ENCODE results near the gene SLC12A8.

DNA sequence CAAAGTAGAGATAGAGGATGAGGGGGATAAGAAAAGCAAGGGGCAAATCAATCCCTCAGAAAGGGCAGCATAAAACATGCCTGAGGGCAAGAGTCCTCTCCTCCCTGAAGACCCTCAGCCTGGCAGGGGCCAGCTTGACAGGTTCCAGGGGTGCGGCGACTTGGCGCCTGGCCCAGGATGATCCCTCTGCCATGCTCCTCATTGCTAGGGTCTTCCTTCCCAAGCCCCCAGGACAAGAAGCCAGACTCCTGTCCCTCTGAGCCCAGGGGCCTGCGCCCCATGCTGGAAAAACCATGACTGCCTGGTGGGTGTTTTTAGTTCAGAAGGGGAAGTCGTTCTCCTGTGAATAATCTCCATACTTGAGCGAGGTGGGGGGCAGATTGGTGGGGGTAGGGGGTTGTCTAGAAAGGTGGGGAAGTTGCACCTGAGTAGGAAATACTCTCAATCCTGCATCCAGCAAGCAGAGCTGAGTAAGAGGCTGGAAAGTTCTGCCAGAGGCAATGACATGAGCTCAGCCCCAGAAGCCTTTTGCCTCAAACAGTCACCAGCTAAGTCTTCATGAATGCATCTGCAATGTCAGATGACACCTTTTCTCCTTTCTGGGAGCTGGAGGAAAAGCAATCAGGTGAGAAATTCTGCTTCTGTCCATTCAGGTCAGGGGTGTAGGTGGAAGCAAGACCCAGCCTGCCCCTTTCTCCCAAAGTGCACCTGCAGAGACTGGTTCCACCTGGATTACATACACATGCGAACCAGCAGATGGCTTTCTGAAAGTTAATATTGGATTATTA is 18.3 kb downstream of the SLC12A8 start:
- TF ChIP-seq, protein P1, sequence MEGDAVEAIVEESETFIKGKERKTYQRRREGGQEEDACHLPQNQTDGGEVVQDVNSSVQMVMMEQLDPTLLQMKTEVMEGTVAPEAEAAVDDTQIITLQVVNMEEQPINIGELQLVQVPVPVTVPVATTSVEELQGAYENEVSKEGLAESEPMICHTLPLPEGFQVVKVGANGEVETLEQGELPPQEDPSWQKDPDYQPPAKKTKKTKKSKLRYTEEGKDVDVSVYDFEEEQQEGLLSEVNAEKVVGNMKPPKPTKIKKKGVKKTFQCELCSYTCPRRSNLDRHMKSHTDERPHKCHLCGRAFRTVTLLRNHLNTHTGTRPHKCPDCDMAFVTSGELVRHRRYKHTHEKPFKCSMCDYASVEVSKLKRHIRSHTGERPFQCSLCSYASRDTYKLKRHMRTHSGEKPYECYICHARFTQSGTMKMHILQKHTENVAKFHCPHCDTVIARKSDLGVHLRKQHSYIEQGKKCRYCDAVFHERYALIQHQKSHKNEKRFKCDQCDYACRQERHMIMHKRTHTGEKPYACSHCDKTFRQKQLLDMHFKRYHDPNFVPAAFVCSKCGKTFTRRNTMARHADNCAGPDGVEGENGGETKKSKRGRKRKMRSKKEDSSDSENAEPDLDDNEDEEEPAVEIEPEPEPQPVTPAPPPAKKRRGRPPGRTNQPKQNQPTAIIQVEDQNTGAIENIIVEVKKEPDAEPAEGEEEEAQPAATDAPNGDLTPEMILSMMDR (IDR thresholded peaks at IDR 0.05 in 4 of 5, conservative IDR thresholded peaks at IDR 0.05 in 1 of 5): no peak
- TF ChIP-seq POLR2A (IDR thresholded peaks at IDR 0.05): no peak
